NCI-H2029 treated with DMSO at 0.1 percent for 48 hours (cell line): ENCODE data around the gene OPCML.

Source experiments
- DNase-seq: peaks from one replicate; lab custom pipeline; 2025; lab: John Stamatoyannopoulos, UW

OPCML gene

DNA sequence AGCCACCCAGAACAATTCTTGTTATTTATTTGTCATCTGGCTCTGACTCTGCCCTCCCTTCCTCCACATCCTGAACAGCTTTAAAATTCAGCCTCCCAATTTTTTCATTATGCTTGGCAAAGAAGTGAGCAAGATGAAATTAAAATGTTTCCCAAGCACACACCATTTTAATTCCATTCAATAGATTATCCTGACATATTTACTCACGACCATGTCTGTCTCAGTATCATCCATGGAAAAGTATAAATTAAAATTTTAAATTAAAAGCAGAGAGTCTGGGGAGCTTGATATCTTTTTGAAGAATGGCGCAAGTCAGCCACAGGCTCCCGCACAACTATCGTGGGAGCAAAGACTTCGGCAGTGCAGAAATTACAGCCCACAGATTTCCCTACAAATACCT lies 862.4 kb downstream of the OPCML start:
- DNase-seq, result no peak

DNA sequence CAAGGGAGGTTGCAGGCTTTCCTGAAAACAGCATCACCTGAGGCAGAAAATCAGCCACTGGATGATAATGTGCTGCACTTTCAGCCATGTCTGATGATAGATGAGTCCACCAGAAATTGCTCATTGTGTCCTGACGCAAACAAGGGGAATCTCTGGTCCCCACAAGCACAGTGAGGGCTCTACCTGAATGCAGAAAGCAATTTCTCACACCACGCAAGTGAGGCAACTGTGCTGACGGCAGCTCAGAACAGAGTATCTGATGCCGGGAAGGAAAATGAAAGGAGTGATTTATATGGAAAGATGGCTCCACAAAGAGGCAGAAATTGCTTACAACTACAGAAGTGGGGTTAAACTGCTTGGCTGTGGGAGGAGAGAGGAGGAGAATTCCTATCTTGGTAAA lies 867.1 kb downstream of the OPCML start:
- DNase-seq, result no peak

DNA sequence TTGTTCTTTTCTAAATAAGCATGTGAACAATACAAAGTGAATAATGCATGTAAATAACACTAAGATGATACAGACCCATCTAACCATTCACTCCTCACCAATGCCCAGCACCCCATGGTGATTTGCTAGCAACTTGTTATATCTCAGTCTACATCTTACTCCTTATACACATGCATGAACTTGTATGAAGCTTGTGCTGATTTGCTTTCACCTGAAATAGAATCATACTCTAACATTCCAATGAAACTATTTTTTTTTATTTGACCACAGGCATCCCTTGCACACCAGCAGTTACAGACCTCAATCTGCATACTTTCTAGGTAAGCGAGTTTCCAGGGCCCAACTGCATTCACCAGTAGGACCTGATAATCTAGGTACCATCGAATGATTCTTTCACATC lies 873.6 kb downstream of the OPCML start:
- no peak for DNase-seq

- DNase-seq, result no peak
Observed at GRCh38 chr11:132658004-132658403, 874.3 kb downstream of the OPCML start.

DNA sequence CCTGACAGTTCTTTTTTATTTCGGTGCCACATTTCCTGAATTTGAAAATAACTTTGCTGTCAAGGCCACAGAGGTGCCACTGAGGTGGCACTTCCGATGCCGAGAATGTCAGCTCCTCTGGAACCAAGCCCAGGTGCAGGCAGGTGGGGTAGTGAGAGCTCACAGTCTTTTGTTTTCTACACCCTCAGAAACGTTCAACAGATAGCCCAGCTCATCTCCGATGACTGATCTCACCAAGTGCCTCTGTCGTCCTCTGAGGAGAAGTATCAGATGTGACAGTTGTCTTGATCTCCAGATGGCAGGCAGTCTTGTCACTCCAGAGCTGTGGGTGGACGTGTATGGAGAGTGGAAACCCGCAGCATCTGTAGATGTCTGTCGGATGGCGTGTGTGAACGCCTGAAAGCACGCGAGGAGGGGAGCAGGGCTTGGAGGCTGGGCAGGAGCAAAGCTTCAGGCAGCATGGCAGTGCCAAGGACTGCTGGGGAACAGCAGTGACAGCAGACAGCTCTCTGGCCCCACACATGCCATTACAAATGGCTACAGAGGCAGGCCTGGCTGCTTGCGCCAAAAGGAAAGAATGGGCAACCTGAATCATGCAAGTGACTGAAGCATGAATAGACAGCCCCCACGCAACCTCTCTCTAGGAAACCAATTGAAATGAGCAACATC lies 877.0 kb downstream of the OPCML start:
- DNase-seq, result no peak

DNA sequence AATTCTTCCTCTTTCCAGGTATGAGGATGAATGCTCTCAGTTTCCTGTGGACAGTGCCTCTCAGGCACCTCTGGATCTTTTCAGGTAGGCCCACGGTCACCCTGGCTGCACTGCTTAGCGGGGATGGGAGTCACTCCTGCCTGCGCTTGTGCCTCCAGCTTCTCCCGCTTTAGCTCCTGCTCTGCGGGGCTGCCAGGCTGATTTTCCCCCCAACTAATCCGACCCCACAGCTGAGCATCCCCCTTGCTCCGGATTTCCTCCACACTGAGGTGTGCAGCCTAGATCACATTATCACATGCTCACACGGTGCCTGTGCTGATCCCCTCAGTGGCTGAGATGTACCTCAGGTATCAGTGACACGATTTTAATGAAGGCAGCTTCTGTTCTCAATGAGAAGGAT lies 879.1 kb downstream of the OPCML start:
- no peak for DNase-seq

DNA sequence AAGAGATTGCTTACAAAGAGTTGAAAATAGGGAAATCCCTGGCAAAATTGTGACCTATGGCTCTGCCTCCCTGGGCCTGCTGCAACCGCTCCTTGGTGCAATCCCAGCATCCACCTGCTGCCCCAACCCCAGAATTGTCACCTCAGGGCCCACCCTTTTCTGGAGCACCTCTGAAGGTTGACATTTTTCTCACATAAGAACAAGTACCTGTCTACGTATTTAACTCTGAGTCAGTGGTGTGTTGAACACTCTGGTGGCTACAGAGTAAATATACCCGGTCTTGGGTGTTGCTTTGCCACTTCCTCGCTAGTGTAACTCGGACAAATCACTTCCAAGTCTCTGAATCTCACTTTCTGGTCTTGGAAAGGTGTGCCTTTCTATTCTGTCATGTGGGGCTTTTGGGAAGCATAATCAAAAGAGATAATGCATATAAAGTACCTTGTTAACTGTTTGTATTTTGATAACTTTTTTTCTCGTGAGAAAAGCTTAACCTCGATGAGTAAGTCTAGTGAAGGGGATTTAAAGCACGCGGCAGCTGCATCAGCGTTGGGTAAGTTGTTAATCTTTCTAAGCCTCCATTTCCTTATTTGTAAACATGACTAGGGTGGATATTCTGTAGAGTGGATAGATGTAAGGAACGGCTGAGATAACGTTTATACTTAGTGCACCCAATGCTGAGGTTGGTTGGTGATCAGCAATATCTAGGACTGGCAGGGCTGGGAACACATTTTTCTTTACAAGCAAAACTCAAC lies 881.2 kb downstream of the OPCML start:
- DNase-seq, result no peak

DNA sequence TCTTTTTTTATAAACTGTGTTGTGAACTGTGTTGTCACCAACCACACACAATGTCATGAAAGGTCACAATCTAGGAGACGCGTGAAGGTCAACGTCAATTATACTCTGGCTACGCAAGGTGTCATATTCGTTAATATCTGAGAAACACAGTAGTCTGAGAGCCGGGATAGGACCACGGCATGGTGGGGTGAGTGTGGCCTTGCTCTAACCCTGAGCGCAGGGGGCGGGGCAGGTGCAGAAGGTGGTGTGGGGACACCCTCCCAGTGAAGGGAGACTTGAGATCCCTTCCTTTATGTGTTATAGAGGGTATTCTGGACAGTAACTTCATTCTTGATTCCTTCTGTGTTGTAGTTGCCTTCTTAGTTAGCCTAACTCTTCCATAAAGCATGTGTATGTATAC lies 883.0 kb downstream of the OPCML start:
- no peak for DNase-seq

- DNase-seq, result no peak
Observed at GRCh38 chr11:132648851-132649250, 883.5 kb downstream of the OPCML start.

DNA sequence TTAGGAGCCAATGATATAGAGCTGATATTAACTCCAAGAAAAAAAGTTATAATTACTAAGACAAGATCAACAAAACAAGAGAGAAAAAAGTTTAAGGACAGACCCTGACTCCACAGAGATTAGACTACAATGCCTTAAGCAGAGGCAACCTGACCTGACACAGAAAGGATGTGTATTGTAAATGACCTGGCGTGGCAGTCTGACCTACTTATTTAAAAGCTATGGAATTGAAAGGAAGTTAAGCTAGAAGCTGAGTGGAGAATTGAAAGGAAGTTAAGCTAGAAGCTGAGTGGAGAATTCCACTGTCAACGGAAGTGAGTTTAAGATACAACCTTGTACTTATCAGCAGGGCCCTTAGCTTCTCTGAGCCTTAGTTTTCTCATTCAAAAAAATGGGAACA lies 885.4 kb downstream of the OPCML start:
- no peak for DNase-seq

- DNase-seq, result no peak
Observed at GRCh38 chr11:132644520-132645239, 887.6 kb downstream of the OPCML start.

DNA sequence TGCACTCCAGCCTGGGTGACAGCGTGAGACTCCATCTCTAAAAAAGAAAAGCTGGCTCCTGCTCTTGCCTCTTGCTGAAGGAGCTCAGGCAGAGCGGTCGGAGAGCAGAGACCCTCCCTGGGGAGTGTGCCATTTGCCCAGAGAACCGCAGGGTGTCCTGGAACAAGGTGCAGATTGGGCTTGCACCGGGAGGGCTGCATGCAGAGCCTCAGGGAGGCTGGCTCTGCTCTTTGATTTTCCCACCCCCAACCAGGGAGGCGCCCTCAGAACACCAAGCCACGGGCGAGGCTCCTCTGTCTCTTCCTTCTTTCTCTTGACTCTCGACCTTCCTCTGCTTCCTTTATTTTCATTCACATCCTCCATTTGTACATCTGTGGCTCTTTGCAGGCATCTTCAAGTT lies 889.1 kb downstream of the OPCML start:
- no peak for DNase-seq

- no peak for DNase-seq
Observed at GRCh38 chr11:132640952-132641351, 891.3 kb downstream of the OPCML start.

DNA sequence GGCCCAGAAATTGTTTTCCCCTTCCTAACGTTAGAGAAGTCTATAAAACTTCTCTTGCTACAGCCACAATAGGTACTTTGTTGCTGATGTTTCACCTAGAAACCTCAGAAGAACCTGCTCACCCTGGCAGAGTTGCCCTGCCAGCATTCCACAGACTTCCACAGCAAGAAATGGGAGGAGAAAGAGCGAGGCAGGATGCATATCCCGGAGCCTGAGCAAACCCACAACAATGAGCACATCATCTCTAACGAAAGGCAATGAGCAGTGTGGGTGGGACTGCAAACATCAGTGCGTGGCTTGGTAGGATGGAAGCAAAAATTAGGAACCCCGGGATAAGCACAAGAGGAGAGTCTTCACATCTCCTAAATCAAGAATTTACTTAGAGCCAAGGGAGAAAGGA lies 892.3 kb downstream of the OPCML start:
- no peak for DNase-seq

GRCh38 chr11:132639403-132639802 lies 892.9 kb downstream of the OPCML start:
- no peak for DNase-seq

DNA sequence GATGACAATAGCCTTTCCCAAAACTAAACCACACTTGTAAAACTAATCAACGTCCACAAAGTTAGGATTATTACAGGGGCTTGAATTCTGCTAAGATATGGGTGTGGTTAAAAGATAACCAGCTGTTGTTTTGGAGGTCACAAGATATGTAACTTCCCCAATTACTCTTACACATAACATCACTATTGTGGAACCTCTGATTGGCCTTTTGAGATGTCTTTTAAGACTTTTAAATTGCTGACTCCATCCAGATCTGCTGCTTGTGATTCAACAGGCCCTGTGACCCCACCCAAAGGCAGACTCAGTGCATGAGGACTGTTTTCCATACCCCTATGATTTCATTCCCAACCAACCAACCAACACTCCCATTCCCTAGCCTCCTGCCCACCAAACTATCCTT lies 893.9 kb downstream of the OPCML start:
- no peak for DNase-seq

GRCh38 chr11:132636523-132636922 lies 895.8 kb downstream of the OPCML start:
- DNase-seq, result no peak

DNA sequence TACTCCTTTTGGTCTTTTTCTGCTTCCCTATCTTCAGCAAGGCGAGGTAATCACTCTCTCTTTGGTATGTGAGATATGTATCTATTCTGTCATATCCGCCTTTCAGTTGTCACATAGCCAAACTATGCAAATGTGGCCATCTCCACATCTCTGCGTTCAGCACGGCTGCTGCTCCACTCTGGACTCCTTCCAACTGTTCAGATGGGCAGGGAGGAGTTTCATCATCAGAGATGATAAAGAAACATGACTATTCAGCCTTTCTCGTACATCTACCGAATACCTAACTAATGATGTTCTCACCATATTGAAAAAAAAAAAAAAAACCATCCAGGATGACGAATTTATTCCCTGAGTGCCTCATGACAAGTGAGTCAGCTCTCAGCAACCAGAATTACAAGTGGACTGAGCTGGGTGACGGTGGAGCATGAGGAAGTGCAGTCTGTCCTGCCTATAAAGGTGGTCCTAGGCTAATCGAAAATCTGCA lies 899.6 kb downstream of the OPCML start:
- no peak for DNase-seq

GRCh38 chr11:132631989-132632388 lies 900.3 kb downstream of the OPCML start:
- DNase-seq, result no peak

DNA sequence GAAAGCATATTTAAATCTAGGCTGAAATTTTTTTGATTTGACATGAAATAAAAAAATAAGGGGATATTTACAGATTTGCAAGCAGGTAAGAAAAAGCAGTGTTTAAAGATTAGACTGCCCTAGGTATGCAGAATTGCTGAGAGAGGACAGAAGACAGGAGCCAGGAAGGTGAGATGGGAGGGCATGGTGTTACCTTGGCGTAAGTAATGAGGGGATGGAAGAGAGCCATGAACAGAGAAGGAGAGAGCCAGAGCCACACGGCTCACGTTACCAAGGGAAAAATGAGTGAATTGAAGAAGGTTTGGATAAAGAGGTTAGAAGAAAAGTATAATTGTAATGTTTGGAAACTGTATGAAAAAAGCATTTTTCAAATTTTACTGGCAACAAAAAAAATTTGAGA lies 904.3 kb downstream of the OPCML start:
- no peak for DNase-seq

GRCh38 chr11:132626446-132626845 lies 905.9 kb downstream of the OPCML start:
- DNase-seq, result no peak

DNA sequence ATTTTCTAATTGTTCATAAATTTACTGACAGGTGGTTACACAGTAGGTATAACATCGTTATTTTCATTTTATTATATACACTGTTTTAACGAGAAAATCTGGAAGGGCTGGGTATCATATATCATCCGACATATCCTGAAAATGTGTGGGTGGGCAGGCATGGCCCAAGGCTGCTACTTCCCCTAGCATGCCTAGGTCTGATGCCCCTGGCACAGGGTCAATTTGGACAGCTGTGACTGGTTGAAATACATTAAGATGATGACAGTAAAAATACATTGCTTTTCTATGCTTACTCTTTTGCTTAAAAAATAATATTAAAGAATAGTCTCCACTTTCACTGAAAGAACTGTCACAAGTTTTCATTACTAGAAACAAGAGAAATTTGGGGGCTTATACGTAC lies 908.8 kb downstream of the OPCML start:
- no peak for DNase-seq

GRCh38 chr11:132621976-132622580 lies 910.2 kb downstream of the OPCML start:
- no peak for DNase-seq
